K562 (cell line): ENCODE measurements around the gene BPHL. TPM values are rescaled to one million over a fixed set of nuclear protein-coding genes. Genes with fewer than 3 reads are reported as not detected.

ENCODE experiments used
- CBFB ChIP-seq: sonication (generic); formaldehyde crosslinking; IDR thresholded peaks from 2 replicates; pipeline ENCODE4 v1.4.0; 2020; ENCODE audit warnings: mild to moderate bottlenecking, missing genetic modification reagents
- SMAD2 ChIP-seq: fragments of 150-350 bp; IDR thresholded peaks from 2 replicates; pipeline ENCODE4 v1.6.1; 2014; ENCODE audit warnings: low read depth, mild to moderate bottlenecking, low read length
- SMAD4 ChIP-seq: fragments of 250-450 bp; sonication (Bioruptor Pico); conservative IDR thresholded peaks from 2 replicates; pipeline ENCODE4 v1.8.0; 2021; ENCODE audit warnings: inconsistent platforms, mild to moderate bottlenecking, moderate library complexity
- ZNF57 ChIP-seq: fragments of 450-650 bp; formaldehyde crosslinking; IDR thresholded peaks from 2 replicates; pipeline ENCODE4 v1.4.0; 2020; ENCODE audit warnings: mild to moderate bottlenecking, moderate library complexity
- ZNF583 ChIP-seq: fragments of 250-450 bp; sonication (Bioruptor Pico); IDR thresholded peaks from 2 replicates; pipeline ENCODE4 v1.4.0; 2020
- ZSCAN29 ChIP-seq: fragments of 450-650 bp; IDR thresholded peaks from 2 replicates; pipeline ENCODE4 v1.6.1; 2017
- polyA plus RNA-seq, 8 experiments: library from polyadenylated mRNA; depleted of rRNA in 4 of 8; stranded (reverse) in 5 of 8; unstranded in 3 of 8; fragments of >200 nt; fragmentation: Nextera tagmentation in 2 of 8; fragmentation: Illumina TruSeq in 1 of 8; extraction: Ambion mirVana in 2 of 8; extraction: Trizol in 1 of 8; gene quantifications; 2 replicates each; pipeline versions ENCODE4 v1.2.1 to v1.2.3, GENCODE V29; 2011 to 2014; ENCODE audit warnings: inconsistent platforms in 1 of 8, missing spikeins in 1 of 8
- total RNA-seq, 7 experiments: library from RNA; depleted of rRNA in 6 of 7; stranded (reverse); fragments of >200 nt in 6 of 7; fragmentation: Illumina TruSeq in 2 of 7; extraction: Trizol in 2 of 7; gene quantifications; 2 replicates each; pipeline versions ENCODE4 v1.2.1 to v1.2.3, GENCODE V29; 2011 to 2021; ENCODE audit warnings: low replicate concordance in 1 of 7
- TF ChIP-seq, protein P1 (sequence below): fragments of 450-650 bp; IDR thresholded peaks from 2 replicates; pipeline ENCODE4 v1.6.1; 2016; ENCODE audit warnings: mild to moderate bottlenecking, moderate library complexity
- TF ChIP-seq, protein P2 (sequence below): fragments of 250-450 bp; sonication (Bioruptor Pico); IDR thresholded peaks from 2 replicates; pipeline ENCODE4 v1.4.0; 2020; ENCODE audit warnings: borderline replicate concordance
- TF ChIP-seq, protein P3 (sequence below), 2 experiments: fragments of 450-650 bp in 1 of 2; sonication (generic) in 1 of 2; formaldehyde crosslinking in 1 of 2; IDR thresholded peaks in 1 of 2; conservative IDR thresholded peaks in 1 of 2; 2 replicates each; pipeline versions ENCODE4 v1.6.1 to v1.8.1; 2016 to 2023; ENCODE audit warnings: mild to moderate bottlenecking in 2 of 2, moderate library complexity in 2 of 2, inconsistent platforms in 1 of 2, missing genetic modification reagents in 1 of 2
- TF ChIP-seq, protein P4 (sequence below): fragments of 250-450 bp; sonication (Bioruptor Pico); IDR thresholded peaks from 2 replicates; pipeline ENCODE4 v1.5.0; 2020; ENCODE audit warnings: mild to moderate bottlenecking, borderline replicate concordance

Gene BPHL
- total and polyA plus RNA-seq, 9 of the 15 experiments (the other 6 are each of a cell fraction or from before 2014, with no cell fraction given), result 3.5 to 17.4 (median 8.2) TPM

DNA sequence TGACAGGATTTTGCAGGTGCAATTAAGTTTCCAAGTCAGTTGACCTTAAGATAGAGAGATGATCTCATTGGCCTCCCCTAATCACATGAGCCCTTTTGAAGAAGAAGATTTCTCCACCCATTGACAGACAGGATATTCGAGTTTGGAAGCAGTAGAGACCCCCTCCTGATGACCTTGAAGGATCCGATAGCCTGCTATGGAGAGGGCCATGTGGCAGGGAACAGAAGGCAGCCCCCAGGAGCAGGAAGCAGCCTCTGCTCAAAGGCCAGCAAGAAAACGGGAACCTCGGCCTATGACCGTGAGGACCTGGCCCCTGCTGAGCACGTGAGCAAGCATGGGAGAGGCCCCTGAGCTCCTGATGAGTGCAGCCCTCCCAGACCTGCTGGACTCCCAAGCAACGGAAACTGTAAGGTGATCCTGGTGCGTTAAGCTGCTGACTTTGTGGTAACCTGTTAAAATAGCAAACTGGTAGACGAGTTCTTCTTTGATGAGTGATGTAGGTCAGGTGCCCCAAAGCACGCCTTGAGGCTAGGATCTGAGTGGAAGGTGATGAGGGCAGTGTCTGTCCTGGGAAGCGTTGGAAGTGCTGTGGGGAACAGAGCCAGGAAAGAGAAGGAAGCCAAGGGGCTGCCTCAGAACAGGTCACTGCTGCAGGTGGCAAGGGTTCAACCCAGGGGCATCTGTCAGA, 57.3 kb downstream of the BPHL start (continued):
- TF ChIP-seq, protein P1, sequence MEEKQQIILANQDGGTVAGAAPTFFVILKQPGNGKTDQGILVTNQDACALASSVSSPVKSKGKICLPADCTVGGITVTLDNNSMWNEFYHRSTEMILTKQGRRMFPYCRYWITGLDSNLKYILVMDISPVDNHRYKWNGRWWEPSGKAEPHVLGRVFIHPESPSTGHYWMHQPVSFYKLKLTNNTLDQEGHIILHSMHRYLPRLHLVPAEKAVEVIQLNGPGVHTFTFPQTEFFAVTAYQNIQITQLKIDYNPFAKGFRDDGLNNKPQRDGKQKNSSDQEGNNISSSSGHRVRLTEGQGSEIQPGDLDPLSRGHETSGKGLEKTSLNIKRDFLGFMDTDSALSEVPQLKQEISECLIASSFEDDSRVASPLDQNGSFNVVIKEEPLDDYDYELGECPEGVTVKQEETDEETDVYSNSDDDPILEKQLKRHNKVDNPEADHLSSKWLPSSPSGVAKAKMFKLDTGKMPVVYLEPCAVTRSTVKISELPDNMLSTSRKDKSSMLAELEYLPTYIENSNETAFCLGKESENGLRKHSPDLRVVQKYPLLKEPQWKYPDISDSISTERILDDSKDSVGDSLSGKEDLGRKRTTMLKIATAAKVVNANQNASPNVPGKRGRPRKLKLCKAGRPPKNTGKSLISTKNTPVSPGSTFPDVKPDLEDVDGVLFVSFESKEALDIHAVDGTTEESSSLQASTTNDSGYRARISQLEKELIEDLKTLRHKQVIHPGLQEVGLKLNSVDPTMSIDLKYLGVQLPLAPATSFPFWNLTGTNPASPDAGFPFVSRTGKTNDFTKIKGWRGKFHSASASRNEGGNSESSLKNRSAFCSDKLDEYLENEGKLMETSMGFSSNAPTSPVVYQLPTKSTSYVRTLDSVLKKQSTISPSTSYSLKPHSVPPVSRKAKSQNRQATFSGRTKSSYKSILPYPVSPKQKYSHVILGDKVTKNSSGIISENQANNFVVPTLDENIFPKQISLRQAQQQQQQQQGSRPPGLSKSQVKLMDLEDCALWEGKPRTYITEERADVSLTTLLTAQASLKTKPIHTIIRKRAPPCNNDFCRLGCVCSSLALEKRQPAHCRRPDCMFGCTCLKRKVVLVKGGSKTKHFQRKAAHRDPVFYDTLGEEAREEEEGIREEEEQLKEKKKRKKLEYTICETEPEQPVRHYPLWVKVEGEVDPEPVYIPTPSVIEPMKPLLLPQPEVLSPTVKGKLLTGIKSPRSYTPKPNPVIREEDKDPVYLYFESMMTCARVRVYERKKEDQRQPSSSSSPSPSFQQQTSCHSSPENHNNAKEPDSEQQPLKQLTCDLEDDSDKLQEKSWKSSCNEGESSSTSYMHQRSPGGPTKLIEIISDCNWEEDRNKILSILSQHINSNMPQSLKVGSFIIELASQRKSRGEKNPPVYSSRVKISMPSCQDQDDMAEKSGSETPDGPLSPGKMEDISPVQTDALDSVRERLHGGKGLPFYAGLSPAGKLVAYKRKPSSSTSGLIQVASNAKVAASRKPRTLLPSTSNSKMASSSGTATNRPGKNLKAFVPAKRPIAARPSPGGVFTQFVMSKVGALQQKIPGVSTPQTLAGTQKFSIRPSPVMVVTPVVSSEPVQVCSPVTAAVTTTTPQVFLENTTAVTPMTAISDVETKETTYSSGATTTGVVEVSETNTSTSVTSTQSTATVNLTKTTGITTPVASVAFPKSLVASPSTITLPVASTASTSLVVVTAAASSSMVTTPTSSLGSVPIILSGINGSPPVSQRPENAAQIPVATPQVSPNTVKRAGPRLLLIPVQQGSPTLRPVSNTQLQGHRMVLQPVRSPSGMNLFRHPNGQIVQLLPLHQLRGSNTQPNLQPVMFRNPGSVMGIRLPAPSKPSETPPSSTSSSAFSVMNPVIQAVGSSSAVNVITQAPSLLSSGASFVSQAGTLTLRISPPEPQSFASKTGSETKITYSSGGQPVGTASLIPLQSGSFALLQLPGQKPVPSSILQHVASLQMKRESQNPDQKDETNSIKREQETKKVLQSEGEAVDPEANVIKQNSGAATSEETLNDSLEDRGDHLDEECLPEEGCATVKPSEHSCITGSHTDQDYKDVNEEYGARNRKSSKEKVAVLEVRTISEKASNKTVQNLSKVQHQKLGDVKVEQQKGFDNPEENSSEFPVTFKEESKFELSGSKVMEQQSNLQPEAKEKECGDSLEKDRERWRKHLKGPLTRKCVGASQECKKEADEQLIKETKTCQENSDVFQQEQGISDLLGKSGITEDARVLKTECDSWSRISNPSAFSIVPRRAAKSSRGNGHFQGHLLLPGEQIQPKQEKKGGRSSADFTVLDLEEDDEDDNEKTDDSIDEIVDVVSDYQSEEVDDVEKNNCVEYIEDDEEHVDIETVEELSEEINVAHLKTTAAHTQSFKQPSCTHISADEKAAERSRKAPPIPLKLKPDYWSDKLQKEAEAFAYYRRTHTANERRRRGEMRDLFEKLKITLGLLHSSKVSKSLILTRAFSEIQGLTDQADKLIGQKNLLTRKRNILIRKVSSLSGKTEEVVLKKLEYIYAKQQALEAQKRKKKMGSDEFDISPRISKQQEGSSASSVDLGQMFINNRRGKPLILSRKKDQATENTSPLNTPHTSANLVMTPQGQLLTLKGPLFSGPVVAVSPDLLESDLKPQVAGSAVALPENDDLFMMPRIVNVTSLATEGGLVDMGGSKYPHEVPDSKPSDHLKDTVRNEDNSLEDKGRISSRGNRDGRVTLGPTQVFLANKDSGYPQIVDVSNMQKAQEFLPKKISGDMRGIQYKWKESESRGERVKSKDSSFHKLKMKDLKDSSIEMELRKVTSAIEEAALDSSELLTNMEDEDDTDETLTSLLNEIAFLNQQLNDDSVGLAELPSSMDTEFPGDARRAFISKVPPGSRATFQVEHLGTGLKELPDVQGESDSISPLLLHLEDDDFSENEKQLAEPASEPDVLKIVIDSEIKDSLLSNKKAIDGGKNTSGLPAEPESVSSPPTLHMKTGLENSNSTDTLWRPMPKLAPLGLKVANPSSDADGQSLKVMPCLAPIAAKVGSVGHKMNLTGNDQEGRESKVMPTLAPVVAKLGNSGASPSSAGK, result peak; percentile 82
- TF ChIP-seq, protein P2, sequence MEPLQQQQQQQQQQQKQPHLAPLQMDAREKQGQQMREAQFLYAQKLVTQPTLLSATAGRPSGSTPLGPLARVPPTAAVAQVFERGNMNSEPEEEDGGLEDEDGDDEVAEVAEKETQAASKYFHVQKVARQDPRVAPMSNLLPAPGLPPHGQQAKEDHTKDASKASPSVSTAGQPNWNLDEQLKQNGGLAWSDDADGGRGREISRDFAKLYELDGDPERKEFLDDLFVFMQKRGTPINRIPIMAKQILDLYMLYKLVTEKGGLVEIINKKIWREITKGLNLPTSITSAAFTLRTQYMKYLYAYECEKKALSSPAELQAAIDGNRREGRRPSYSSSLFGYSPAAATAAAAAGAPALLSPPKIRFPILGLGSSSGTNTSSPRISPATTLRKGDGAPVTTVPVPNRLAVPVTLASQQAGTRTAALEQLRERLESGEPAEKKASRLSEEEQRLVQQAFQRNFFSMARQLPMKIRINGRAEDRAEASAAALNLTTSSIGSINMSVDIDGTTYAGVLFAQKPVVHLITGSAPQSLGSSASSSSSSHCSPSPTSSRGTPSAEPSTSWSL (CRISPR knock-in tag), result no peak
- TF ChIP-seq SMAD4 (CRISPR knock-in tag), result peak; percentile 31; the same call in 1 of the 2 replicates
- TF ChIP-seq ZNF583, result 0 out of 2 replicates have a peak, but pooled peaks have one; percentile 12
- peak; percentile 51; the same call in 1 of the 2 replicates for TF ChIP-seq ZSCAN29
- no peak for TF ChIP-seq CBFB (CRISPR knock-in tag)
- TF ChIP-seq, protein P3, sequence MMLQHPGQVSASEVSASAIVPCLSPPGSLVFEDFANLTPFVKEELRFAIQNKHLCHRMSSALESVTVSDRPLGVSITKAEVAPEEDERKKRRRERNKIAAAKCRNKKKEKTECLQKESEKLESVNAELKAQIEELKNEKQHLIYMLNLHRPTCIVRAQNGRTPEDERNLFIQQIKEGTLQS (IDR thresholded peaks at IDR 0.05), result peak; percentile 32; the same call in 1 of the 2 replicates
- TF ChIP-seq, protein P3 (CRISPR knock-in tag; conservative IDR thresholded peaks at IDR 0.05), result no peak
- TF ChIP-seq, protein P4, sequence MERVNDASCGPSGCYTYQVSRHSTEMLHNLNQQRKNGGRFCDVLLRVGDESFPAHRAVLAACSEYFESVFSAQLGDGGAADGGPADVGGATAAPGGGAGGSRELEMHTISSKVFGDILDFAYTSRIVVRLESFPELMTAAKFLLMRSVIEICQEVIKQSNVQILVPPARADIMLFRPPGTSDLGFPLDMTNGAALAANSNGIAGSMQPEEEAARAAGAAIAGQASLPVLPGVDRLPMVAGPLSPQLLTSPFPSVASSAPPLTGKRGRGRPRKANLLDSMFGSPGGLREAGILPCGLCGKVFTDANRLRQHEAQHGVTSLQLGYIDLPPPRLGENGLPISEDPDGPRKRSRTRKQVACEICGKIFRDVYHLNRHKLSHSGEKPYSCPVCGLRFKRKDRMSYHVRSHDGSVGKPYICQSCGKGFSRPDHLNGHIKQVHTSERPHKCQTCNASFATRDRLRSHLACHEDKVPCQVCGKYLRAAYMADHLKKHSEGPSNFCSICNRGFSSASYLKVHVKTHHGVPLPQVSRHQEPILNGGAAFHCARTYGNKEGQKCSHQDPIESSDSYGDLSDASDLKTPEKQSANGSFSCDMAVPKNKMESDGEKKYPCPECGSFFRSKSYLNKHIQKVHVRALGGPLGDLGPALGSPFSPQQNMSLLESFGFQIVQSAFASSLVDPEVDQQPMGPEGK, result no peak
- no peak for TF ChIP-seq SMAD2
- no peak for TF ChIP-seq ZNF57 (CRISPR knock-in tag)
